A673 (cell line): ENCODE data around the gene ADK.

Source experiments
- EZH2 ChIP-seq: fragments of 200-600 bp; sonication (generic); IDR thresholded peaks from 2 replicates; pipeline ENCODE4 v1.6.1; 2017; ENCODE audit warnings: borderline replicate concordance, low read depth, mild to moderate bottlenecking, mixed read lengths, antibody characterized with exemption, low read length; ENCODE audit not compliant: poor library complexity, severe bottlenecking
- TF ChIP-seq, protein P1 (sequence below): fragments of 300-800, 200-600 bp; sonication (generic); conservative IDR thresholded peaks from 2 replicates; pipeline ENCODE4 v1.5.1; 2017; ENCODE audit warnings: low read depth, mild to moderate bottlenecking, antibody characterized with exemption, low read length, moderate library complexity, mixed read lengths

DNA sequence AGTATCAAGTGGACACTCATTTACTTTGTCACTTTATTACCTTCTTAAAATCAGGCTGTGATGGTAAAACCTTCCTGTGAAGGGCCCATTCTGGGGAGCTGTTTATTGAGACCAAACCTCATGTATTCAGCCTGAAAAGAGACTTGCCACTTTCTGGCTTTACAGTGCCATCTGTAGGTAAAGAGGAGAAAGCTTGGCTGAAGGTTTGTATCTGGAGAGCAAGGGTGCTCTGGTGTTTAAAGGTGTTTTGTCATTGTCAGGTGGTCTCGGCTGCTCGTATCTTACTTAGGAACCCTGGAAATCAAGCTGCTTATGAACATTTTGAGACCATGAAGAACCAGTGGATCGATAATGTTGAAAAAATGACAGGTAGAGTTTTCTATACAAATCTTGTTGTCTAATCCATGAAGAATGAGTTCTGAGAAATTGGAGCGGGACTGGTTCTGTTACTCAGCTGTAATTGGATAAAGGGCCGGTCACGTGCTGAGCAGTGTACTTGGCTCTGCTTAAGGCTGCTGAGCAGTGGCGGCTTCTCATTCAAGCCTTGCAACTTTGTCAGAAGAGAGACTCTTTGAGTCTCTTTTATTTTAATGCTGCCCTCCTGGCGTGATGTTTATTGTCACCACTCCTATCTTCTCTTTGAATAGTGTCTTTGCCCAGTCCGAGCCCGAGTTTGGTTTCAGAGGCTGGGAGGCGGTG, 47.3 kb upstream of the ADK start:
- TF ChIP-seq, protein P1, sequence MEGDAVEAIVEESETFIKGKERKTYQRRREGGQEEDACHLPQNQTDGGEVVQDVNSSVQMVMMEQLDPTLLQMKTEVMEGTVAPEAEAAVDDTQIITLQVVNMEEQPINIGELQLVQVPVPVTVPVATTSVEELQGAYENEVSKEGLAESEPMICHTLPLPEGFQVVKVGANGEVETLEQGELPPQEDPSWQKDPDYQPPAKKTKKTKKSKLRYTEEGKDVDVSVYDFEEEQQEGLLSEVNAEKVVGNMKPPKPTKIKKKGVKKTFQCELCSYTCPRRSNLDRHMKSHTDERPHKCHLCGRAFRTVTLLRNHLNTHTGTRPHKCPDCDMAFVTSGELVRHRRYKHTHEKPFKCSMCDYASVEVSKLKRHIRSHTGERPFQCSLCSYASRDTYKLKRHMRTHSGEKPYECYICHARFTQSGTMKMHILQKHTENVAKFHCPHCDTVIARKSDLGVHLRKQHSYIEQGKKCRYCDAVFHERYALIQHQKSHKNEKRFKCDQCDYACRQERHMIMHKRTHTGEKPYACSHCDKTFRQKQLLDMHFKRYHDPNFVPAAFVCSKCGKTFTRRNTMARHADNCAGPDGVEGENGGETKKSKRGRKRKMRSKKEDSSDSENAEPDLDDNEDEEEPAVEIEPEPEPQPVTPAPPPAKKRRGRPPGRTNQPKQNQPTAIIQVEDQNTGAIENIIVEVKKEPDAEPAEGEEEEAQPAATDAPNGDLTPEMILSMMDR, result peak; percentile 56
- TF ChIP-seq EZH2, result no peak
